Upper lobe of left lung (tissue), 4 donors: ENCODE measurements around the gene NOTCH1.

Experiments
- POLR2A ChIP-seq, 4 donors: fragments of 450-650 bp; IDR thresholded peaks; one replicate each; pipeline ENCODE4 v1.5.1; 2016 to 2017; ENCODE audit warnings: antibody characterized with exemption in 4 of 4, mild to moderate bottlenecking in 2 of 4
- TF ChIP-seq, protein P1 (sequence below), 6 experiments: fragments of 450-650 bp in 4 of 6; fragments of 200-600 bp in 2 of 6; sonication (generic) in 2 of 6; IDR thresholded peaks; one replicate each; pipeline ENCODE4 v1.5.1; 2016 to 2019; ENCODE audit warnings: antibody characterized with exemption in 6 of 6

DNA sequence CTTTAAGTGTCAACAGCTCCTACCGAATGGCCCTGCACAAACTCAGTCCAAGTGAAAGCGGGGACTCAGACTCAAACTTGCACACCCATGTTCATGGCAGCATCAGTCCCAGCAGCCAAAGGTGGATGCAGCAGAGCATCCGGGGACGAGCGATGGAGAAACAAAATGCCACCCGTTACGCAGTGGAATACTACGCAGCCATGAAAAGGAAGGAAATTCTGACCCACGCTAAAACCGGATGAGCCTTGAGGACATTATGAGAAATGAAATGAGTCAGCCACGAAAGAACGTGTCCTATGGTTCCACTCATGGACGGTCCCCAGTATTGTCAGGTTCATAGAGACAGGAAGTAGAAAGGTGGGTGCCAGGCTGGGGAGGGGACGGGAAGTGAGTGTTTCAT is 48.6 kb upstream of the NOTCH1 start:
- TF ChIP-seq POLR2A (IDR thresholded peaks at IDR 0.05): no peak
- TF ChIP-seq, protein P1, sequence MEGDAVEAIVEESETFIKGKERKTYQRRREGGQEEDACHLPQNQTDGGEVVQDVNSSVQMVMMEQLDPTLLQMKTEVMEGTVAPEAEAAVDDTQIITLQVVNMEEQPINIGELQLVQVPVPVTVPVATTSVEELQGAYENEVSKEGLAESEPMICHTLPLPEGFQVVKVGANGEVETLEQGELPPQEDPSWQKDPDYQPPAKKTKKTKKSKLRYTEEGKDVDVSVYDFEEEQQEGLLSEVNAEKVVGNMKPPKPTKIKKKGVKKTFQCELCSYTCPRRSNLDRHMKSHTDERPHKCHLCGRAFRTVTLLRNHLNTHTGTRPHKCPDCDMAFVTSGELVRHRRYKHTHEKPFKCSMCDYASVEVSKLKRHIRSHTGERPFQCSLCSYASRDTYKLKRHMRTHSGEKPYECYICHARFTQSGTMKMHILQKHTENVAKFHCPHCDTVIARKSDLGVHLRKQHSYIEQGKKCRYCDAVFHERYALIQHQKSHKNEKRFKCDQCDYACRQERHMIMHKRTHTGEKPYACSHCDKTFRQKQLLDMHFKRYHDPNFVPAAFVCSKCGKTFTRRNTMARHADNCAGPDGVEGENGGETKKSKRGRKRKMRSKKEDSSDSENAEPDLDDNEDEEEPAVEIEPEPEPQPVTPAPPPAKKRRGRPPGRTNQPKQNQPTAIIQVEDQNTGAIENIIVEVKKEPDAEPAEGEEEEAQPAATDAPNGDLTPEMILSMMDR (IDR thresholded peaks at IDR 0.05): no peak
